Thyroid gland (tissue), 4 donors: Measurements from ENCODE around the gene PARD3.

Experiments used
- POLR2A ChIP-seq, 2 donors: fragments of 450-650 bp; IDR thresholded peaks; one replicate each; pipeline ENCODE4 v1.6.1; 2017; ENCODE audit warnings: antibody characterized with exemption in 2 of 2, mild to moderate bottlenecking in 2 of 2, moderate library complexity in 1 of 2
- TF ChIP-seq, protein P1 (sequence below), 6 experiments: fragments of 200-600 bp in 3 of 6; fragments of 450-650 bp in 3 of 6; sonication (generic) in 3 of 6; IDR thresholded peaks; one replicate each; pipeline ENCODE4 v1.5.1; 2016 to 2019; ENCODE audit warnings: antibody characterized with exemption in 6 of 6, mild to moderate bottlenecking in 2 of 6, inconsistent platforms in 1 of 6, moderate library complexity in 1 of 6

DNA sequence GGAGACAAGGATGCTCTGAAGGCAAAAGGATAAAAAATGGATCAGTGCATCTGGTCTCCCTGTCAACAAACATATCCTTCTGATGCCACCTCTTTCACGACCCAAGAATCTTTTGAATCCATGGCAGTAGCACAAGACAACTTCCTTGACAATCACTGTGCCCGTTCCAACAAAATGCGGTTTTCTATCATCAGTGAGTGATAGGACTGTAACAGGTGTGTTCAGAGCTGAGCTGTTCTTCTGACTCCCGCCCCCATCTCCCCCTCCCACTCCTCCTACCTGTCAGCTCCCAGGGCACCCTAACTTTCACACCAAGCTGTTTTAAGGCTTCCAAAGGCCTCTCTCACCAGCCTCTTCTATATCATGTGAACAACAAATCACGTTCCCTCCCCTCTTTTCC lies 74.8 kb downstream of the PARD3 start:
- TF ChIP-seq POLR2A (IDR thresholded peaks at IDR 0.05), result no peak
- TF ChIP-seq, protein P1, sequence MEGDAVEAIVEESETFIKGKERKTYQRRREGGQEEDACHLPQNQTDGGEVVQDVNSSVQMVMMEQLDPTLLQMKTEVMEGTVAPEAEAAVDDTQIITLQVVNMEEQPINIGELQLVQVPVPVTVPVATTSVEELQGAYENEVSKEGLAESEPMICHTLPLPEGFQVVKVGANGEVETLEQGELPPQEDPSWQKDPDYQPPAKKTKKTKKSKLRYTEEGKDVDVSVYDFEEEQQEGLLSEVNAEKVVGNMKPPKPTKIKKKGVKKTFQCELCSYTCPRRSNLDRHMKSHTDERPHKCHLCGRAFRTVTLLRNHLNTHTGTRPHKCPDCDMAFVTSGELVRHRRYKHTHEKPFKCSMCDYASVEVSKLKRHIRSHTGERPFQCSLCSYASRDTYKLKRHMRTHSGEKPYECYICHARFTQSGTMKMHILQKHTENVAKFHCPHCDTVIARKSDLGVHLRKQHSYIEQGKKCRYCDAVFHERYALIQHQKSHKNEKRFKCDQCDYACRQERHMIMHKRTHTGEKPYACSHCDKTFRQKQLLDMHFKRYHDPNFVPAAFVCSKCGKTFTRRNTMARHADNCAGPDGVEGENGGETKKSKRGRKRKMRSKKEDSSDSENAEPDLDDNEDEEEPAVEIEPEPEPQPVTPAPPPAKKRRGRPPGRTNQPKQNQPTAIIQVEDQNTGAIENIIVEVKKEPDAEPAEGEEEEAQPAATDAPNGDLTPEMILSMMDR (IDR thresholded peaks at IDR 0.05), result no peak
